GM15510 (cell line): ENCODE data around the gene EEF1B2.

Experiments used
- POLR2A ChIP-seq: IDR thresholded peaks from 3 replicates; pipeline ENCODE4 v1.6.1; 2011; ENCODE audit warnings: borderline replicate concordance; ENCODE audit not compliant: insufficient read length; ENCODE audit errors: extremely low read depth

The EEF1B2 gene

DNA sequence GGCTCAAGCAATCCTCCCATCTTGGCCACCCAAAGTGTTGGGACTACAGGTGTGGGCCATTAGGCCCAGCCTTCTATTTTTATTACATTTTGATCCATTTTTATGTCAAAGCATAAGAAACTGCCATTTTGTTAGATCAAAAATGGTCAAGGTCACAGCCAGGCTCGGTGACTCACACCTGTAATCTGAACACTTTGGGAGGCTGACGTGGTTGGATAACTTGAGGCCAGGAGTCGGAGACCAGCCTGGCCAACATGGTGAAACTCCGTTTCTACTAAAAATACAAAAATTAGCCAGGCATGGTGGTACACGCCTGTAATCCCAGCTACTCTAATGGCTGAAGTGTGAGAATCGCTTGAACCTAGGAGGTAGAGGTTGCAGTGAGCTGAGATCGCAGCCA lies 49.2 kb downstream of the EEF1B2 start:
- TF ChIP-seq POLR2A, result no peak

DNA sequence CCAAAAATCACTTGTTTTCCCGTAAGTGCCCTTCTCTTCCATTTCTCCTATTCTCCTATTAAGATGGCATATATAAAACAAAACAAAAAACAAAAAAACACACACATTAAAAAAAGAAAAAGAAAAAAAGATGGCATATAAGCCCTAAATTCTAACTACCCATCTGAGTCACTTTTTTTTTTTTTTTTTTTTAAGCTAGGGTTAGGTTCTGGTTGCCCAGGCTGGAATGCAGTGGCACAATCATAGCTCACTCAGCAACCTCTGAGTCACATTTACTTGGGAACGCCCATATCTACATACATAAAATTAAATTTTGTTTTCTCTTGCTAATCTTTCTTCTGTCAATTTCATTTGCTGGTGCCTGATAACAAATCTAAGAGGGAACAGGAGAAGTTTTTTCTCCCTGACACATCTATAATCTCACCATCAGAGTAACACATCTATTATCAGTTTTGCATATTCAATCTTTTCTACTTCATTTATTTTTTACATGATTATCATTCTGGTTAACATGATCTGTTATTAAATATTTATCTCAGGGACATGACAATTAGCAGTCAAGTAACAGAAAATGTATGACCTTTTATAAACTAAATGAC lies 52.1 kb downstream of the EEF1B2 start:
- TF ChIP-seq POLR2A, result no peak
